Endothelial cell (in vitro differentiated cells): Measurements from ENCODE around the gene PCDHGC3. TPM values are rescaled to one million over a fixed set of nuclear protein-coding genes. Genes with fewer than 3 reads are reported as not detected.

Experiments used
- DNase-seq: peaks from one replicate; pipeline ENCODE4 v3.0.0; 2021; ENCODE audit warnings: low spot score
- H3K27ac Mint-ChIP-seq: one replicate; pipeline ENCODE4 v1.8.0; 2021; ENCODE audit warnings: mixed read lengths, inconsistent platforms; ENCODE audit not compliant: unreplicated experiment
- H3K27me3 Mint-ChIP-seq: one replicate; pipeline ENCODE4 v1.8.0; 2021; ENCODE audit warnings: mild to moderate bottlenecking, moderate library complexity, mixed read lengths, inconsistent platforms; ENCODE audit not compliant: unreplicated experiment
- H3K36me3 Mint-ChIP-seq: one replicate; pipeline ENCODE4 v1.8.0; 2021; ENCODE audit warnings: mild to moderate bottlenecking, low read depth, mixed read lengths, inconsistent platforms; ENCODE audit not compliant: unreplicated experiment
- H3K4me1 Mint-ChIP-seq: one replicate; pipeline ENCODE4 v1.8.0; 2021; ENCODE audit warnings: mild to moderate bottlenecking, mixed read lengths, inconsistent platforms; ENCODE audit not compliant: unreplicated experiment
- H3K4me3 Mint-ChIP-seq: one replicate; pipeline ENCODE4 v1.8.0; 2021; ENCODE audit warnings: mild to moderate bottlenecking, mixed read lengths, inconsistent platforms; ENCODE audit not compliant: unreplicated experiment
- H3K9me3 Mint-ChIP-seq: one replicate; pipeline ENCODE4 v1.8.0; 2021; ENCODE audit warnings: mixed read lengths, inconsistent platforms; ENCODE audit not compliant: unreplicated experiment
- total RNA-seq: library from RNA; stranded (reverse); fragmentation: NEBNext Ultra II Directional; extraction: Animal tissue kit (Norgen Biotek cat#: 25700); gene quantifications from one replicate; pipeline ENCODE4 v1.2.1, GENCODE V29; 2021; ENCODE audit not compliant: unreplicated experiment
- TF ChIP-seq, protein P1 (sequence below): fragments of 200-600 bp; sonication (generic); IDR thresholded peaks from one replicate; pipeline ENCODE4 v1.5.0; 2021; ENCODE audit warnings: antibody characterized with exemption; ENCODE audit not compliant: unreplicated experiment

Gene PCDHGC3
- total RNA-seq, 1 donor from 2014 or later: 68.2 TPM

DNA sequence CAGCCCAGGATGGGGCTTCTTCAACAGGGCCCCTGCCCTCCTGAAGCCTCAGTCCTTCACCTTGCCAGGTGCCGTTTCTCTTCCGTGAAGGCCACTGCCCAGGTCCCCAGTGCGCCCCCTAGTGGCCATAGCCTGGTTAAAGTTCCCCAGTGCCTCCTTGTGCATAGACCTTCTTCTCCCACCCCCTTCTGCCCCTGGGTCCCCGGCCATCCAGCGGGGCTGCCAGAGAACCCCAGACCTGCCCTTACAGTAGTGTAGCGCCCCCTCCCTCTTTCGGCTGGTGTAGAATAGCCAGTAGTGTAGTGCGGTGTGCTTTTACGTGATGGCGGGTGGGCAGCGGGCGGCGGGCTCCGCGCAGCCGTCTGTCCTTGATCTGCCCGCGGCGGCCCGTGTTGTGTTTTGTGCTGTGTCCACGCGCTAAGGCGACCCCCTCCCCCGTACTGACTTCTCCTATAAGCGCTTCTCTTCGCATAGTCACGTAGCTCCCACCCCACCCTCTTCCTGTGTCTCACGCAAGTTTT, 36.7 kb downstream of the PCDHGC3 start:
- Mint-ChIP-seq H3K27me3 (peaks cover 30% of the 10 kb centered on the region), H3K36me3 (peaks cover 45% of the 10 kb centered on the region), H3K4me3 (peak overlapping the region; percentile 85), H3K27ac (peak overlapping the region; percentile 93), H3K4me1 (peaks cover 70% of the 10 kb centered on the region), H3K9me3 (no peaks in the 10 kb centered on the region)
- TF ChIP-seq, protein P1, sequence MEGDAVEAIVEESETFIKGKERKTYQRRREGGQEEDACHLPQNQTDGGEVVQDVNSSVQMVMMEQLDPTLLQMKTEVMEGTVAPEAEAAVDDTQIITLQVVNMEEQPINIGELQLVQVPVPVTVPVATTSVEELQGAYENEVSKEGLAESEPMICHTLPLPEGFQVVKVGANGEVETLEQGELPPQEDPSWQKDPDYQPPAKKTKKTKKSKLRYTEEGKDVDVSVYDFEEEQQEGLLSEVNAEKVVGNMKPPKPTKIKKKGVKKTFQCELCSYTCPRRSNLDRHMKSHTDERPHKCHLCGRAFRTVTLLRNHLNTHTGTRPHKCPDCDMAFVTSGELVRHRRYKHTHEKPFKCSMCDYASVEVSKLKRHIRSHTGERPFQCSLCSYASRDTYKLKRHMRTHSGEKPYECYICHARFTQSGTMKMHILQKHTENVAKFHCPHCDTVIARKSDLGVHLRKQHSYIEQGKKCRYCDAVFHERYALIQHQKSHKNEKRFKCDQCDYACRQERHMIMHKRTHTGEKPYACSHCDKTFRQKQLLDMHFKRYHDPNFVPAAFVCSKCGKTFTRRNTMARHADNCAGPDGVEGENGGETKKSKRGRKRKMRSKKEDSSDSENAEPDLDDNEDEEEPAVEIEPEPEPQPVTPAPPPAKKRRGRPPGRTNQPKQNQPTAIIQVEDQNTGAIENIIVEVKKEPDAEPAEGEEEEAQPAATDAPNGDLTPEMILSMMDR: peak; percentile 98
- DNase-seq: peak; percentile 87

DNA sequence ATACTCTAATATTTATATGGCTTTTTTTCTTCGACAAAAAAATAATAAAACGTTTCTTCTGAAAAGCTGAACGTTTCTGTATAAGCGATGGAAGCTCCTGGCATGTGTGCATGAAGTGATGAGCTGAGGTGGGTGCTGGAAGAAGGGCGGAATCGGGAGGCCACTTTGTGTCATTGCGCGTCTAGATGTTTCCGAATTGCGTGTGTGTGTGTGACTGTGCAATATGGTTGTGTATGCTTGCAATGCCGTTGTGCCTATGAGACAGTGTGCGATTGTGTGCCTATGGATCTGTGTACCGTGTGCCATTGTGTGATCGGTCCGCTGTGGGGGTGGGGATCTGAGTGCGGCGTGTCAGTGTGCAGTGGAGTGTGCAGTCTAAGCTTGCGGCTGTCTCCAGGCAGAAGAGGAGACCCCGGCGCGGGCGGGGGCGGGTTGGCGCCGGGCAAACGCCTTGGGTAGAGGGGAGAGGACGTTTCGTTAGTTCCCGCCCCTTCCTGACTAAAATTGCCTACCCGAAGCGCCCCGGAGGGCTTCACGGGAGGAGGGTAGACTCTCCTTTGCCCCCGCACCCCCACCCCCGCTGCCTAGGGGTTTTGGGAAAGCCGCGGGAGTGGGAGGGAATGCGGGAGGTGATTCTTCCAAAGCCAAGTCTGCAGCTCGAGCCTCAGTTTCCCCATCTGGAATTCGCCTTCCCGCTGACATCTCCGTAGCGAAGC, 37.3 kb downstream of the PCDHGC3 start:
- Mint-ChIP-seq H3K36me3 (peaks cover 50% of the 10 kb centered on the region), H3K4me3 (peak overlapping the region; percentile 86), H3K27ac (peak overlapping the region; percentile 93), H3K4me1 (peaks cover 68% of the 10 kb centered on the region), H3K9me3 (no peaks in the 10 kb centered on the region), H3K27me3 (peaks cover 27% of the 10 kb centered on the region)
- TF ChIP-seq, protein P1: no peak
- peak; percentile 62 for DNase-seq

DNA sequence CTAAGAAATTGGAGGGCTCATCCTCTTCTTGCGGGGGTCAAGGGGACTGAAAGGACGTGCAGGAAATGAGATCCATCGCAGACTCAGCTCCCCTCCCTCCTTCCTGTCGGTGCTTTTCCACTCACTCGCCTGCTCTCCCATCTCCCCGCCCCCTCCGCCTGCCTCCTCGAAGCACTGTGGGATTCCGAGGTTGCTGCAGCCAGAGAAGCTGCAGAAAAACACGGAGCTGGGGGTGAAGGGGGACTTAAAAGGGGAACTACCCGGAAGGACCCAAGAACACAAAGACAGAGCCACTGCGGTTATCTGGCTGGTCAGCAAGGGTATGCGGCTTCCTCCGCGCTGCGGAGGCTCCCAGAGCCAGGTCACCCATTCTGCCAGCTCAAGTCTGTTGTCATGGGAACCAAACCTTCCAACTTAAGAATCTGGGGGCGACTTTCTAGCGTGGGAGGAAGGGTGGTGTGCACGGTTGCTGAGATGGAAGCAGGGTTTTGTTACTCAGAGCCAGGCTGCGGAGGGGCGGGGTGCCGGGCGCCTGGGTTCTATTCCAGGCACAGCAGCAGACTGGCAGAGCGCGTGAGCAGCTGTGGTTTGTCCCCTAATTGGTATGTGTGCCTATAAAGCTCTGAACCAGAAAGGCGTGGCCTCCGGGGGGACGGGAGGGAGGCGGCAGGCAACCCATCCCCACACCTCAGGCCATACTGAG, 38.0 kb downstream of the PCDHGC3 start:
- H3K27ac Mint-ChIP-seq: peak overlapping the region; percentile 93
- TF ChIP-seq, protein P1: no peak
- peaks cover 26% of the 10 kb centered on the region for H3K27me3 Mint-ChIP-seq
- peak overlapping the region; percentile 86 for H3K4me3 Mint-ChIP-seq
- H3K36me3 Mint-ChIP-seq: peaks cover 52% of the 10 kb centered on the region
- H3K4me1 Mint-ChIP-seq: peaks cover 65% of the 10 kb centered on the region
- H3K9me3 Mint-ChIP-seq: no peaks in the 10 kb centered on the region
- peak; percentile 72 for DNase-seq

DNA sequence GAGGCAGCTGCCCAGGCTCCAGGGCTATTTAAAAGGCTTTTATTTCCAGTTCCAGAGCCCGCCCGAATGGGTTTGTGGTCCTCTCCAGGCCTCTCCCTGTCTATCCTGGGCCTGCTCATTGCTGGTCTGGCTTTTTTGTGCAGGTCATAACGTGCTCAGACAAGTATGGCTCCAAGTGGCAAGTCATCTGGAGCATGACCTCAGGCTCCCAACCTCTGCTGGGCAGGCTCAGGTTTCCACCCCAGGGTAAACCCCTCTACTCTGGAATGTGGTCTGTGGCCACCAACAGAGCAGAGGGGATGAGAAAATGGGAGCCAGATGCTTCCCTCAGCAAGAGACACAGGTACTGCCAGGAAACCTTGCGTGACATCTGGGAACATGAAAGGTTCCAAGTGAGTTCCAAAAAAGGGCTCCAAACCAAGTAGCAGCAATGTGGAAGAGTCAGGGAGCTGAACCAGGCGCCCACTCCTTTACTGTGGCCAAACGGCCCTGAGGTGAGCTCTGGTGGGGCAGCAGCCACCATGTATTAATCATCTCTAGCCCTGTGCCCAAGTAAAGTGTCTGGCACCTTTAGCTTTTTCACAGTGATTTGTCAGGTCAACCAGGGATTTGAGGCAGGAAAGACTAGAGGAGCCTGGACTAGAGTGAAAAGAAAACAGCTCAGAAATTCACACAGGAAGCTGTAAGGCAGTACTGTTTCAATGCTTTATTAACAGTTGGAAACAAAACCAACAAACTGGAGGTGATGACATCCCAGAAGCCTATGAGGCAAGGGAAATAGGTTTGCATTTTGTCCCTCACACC, 38.8 kb downstream of the PCDHGC3 start:
- Mint-ChIP-seq H3K4me3 (no peak overlapping the region), H3K4me1 (peaks cover 62% of the 10 kb centered on the region), H3K36me3 (peaks cover 53% of the 10 kb centered on the region), H3K9me3 (no peaks in the 10 kb centered on the region), H3K27me3 (peaks cover 24% of the 10 kb centered on the region), H3K27ac (peak overlapping the region; percentile 93)
- TF ChIP-seq, protein P1: no peak
- DNase-seq: no peak
